ENCODE data around the gene SMCR8.

- no peak for TF ChIP-seq SIN3A (IDR thresholded peaks at IDR 0.05; ENCODE audit: borderline replicate concordance, insufficient read depth, low read length)
- TF ChIP-seq TAF1 (IDR thresholded peaks at IDR 0.05; ENCODE audit: borderline replicate concordance, insufficient read depth, low read length) = no peak
- TF ChIP-seq POLR2AphosphoS5 (IDR thresholded peaks at IDR 0.05; ENCODE audit: low read depth, low read length) = no peak
- TF ChIP-seq REST (IDR thresholded peaks at IDR 0.05; ENCODE audit: insufficient read depth in 1 of 2, low read depth in 2 of 2, low read length in 2 of 2) = no peak
- no peak for TF ChIP-seq FOXP2 (optimal IDR thresholded peaks at IDR 0.05; ENCODE audit: borderline replicate concordance, extremely low read depth, extremely low read length, insufficient read depth)
Measured at GRCh38 chr17:18324140-18325050, 9.3 kb downstream of the SMCR8 start.

Data from PFSK-1 (cell line).